Hematopoietic multipotent progenitor cell treated with erythropoietin and hydrocortisone succinate and interleukin-3 and kit ligand, for 17 days (in vitro differentiated cells): Measurements from ENCODE around the gene FEN1.

Experiments
- DNase-seq: peaks from one replicate; pipeline ENCODE4 v3.0.0-alpha.2; 2015; ENCODE audit warnings: low spot score

The FEN1 gene

DNA sequence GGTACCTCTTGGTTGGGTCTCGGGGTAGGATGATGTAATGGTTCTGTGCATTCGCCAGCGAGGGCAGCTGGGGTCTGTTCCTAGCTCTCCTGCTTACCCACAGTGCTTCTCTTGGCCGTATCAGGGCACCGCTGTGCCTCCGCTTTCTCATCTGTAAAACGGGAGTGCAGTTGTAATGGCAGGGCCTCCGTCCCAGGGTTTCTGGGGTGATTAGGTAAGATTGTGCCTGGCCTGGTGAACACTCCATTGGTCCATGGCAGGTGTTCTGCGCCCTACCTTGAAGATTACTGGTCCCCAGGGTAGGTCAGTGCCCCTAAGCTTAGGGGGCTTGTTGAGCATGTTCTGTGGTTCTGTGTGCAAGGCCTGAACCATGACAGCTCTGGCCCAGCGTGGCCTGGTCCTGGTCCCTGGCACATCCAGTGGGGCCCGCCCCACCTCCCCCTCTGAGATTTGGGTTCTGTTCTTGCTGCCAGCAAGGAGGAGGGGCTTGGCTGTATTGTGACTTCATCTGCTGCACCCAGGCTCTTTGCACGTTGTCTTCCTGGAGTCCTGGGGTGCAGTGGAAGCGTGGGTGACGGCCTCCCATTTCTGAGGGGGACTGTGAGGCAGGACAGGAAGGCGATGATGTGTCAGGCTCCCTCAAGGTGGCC, 35.4 kb upstream of the FEN1 start:
- DNase-seq: no peak

GRCh38 chr11:61760946-61761345, 31.8 kb upstream of the FEN1 start:
- DNase-seq: no peak

DNA sequence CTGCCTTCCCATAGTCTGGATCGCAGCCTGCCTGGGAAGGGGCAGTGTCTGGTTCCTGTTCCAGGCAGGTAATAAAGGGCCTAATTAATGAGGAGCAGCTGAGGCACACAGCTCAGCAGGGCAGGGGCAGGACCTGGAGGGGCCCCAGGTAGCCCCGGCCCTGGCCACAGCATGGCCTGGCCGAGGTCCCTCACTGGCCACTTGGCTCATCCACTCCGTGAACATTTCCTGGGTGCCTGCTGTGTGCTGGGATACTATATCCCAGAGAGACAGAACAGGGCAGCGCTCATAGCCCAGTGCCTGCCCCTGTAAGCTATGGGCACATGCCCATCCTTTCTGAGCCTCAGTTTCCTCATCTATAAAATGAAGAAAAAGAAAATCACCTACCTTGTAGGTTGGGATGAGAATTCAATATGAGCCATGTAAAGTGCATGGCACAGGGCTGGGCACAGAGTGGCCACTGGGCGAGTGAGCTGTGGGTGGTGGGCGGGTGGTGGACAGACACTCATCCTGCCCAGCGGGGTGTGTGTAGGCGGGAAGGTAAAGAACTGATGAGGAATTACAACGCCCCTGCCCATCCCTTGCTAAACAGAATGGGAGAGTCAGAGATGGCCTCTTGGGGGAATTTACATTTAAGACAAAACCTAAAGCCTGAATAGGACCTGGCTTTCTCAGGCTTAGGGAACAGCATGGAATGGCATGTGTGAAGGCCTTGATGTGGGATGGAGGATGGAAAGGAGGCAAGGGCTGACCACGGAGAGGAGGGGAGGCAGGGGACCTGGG, 31.1 kb upstream of the FEN1 start:
- DNase-seq: no peak

- DNase-seq: no peak
These were observed 30.5 kb upstream of the FEN1 start for GRCh38 chr11:61762223-61762615.

DNA sequence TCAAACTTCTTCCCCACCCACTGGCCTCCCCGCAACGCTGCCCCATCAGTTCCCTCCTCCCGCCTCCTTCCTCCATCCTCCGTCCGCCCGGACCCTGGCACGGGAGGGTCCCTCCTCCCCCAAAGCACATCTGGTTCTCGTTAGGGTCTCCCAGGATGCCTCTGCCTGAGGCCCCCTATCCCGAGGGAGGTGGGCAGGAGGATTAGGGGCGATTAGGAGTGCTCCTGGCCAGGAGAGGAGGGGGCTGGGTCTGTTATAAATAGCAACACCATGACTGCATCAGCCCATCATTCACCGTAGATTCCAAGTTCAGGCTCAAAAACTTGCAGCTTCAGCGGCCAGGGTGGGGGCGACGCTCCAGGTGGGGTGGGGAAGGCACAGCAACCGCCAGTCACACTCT, 29.9 kb upstream of the FEN1 start:
- DNase-seq: no peak

DNA sequence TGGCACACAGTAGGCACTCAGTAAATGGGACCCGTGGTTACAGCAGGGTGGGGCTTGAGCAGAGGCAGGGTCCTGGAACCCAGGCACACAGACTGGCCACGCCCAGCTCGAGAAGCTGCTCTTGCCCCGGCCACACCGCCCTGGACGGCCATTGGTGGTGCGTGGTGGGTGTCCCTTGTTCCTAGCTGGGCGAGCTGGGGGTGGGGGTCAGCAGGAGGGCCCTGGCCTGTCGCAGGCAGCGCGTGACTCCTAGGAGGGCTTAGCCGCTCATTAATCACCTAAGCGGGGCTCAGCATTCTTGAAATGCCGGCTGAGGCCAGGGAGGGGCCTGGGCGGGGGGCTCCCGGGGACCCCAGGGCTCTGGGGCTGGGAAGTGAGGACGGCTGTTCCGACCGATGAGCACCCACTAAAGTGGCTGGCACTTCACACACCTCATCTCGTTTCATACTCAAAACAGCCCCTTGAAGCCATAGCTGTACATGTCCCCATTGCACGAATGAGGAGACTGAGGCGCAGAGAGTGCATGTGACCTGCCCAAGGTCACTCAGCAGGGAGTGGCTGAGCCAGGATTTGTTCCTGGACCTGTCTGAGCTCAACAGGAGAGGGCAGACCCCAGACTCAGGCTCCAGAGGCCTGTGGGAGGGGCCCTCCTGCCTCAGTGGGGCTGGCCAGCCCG, 28.6 kb upstream of the FEN1 start:
- DNase-seq: no peak

- no peak for DNase-seq
These were observed 28.0 kb upstream of the FEN1 start for GRCh38 chr11:61764606-61765260.

- DNase-seq: no peak
These were observed 27.0 kb upstream of the FEN1 start for GRCh38 chr11:61765550-61766253.

GRCh38 chr11:61766353-61766841, 26.3 kb upstream of the FEN1 start:
- no peak for DNase-seq

DNA sequence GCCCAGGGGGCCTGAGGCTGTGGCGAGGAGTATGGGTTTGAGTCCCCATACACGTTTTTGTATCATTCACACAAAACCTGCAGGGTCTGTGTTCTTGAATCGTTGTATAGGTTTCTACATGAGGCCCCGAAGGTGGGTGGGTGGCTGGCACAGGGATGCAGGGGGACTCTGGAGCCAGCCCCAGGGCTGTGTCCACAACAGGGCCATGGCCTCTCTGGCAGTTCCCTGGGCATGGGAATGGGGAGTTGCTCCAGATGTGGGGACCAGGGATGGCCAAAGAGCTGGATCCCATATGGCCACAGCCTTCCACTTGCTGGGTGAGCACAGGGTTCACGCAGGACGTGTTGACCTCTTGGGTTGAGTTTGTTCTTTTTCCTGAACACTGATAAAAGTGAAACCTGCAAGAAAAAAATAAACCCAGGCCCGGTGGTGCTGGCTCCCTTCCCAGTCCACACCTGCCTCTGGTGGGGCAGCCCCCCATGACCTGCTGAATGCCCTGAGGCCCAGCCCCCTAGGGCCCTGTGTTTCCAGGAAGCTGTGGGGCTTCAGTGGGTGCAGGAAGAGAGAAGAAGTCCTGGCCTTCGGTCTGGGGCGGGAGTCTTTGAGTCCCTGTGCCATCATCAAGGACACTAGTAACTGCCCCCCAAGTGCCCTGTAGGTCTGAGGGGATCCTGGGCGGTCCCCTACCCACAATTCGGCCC, 24.2 kb upstream of the FEN1 start:
- DNase-seq: no peak

DNA sequence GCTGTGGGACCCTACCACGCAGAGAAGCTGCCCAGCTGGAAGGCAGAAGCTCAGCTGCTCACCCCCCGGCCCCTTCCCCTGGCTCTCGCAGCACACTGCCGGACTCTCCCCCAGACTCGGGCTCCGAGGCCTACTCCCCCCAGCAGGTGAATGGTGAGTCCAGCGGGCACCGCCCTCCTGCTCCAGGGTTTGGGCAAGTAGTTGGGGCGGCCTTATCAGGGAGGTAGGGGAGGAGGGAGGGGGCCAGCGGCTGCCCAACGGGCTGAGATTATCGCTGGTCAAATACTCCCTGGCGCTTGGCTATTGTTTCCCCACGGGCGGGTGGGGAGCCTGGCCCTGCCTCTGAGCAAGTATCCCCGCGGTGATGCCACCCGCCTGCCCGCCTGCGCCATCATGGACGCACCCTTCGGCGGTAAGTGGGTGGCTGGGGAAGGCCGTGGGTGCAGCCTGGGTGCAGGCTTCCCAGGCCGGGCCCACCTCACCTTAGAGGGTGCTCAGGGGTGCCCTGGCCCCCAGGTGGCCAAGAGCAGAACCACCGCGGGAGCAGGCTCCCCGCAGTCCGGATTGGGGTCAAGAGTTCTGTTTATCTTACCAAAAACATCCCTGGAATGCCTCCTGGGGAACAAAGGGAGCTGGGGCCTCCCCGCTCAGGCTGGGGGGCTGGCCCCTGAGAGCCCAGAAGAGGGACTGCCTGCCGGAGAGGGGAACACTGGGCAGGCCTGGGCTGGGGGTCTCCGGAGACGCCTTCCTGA, 23.4 kb upstream of the FEN1 start:
- no peak for DNase-seq

- DNase-seq: no peak
These were observed 22.6 kb upstream of the FEN1 start for GRCh38 chr11:61769946-61770683.

DNA sequence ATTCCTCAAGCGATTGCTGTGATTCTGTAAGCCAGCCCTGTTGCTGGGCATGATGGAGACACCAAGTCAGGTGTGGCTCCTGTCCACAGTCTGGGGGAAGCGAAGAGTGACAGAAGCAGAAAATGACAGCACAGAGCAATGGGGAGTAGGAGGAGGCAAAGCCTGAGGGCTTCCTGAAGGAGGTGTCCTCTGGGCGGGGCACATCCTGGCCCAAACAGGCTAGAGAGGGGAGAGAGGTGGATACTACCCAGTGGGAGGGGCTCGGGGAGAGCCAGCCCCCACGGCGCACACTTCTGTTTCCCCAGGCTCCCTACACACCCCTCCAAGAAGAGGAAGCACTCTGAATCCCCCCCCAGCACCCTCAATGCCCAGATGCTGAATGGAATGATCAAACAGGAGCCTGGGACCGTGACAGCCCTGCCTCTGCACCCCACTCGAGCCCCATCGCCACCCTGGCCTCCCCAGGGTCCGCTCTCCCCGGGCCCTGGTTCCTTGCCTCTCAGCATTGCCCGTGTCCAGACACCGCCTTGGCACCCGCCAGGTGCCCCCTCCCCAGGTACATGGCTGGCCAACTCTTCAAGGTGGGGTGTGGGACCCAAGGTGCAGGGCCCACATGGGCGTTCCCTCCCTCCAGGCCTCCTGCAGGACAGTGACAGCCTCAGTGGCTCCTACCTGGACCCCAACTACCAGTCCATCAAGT, 21.4 kb upstream of the FEN1 start:
- no peak for DNase-seq

DNA sequence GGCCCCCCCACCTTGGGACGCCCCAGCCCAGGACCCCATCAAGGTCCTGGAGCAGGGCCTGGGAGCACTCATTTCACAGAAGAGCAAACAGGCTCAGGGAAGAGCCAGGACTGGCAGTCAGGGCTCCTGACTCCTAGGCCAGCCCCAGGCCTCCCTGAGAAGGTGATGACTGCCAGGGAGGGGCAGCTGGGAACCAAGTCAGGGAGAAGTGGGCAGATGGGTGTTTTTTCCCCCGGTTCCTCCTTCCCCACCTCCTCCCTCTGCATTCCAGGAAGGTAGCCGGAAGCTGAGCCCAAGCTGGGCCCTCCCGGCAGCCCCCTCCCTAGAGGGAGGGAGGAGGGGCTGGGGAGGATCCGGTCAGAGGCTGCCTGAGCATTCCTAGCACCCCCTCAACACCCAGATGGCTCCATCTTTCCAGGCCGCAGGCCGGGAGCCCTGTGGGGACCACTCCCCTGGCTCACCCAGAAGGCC, 20.7 kb upstream of the FEN1 start:
- no peak for DNase-seq

DNA sequence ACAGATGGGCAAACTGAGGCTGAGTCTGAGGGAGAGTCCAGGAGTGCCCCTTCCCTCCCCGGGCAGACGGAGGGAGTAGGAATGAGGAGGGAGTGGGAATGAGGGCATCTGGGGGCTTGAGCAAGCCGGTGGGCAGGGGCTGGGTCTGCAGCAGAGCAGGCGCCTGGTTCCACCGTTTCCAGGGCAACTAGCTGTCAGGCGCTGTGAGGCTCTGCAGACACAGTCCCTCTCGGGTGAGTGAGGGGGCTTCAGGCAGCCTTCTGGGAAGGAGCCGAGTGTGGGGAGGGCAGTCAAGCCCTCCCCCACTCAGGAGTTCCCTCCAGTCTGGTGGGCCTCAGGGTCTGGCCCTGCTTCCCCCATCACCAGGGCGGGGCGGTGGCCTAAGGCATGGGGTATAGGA, 19.4 kb upstream of the FEN1 start:
- no peak for DNase-seq

- DNase-seq: no peak
These were observed 18.9 kb upstream of the FEN1 start for GRCh38 chr11:61773809-61774208.

- no peak for DNase-seq
These were observed 18.3 kb upstream of the FEN1 start for GRCh38 chr11:61774411-61774810.

- DNase-seq: no peak
These were observed 17.6 kb upstream of the FEN1 start for GRCh38 chr11:61775106-61775505.
